Measurements from ENCODE around the gene PRDX5. TPM values are rescaled to one million over a fixed set of nuclear protein-coding genes. Genes with fewer than 3 reads are reported as not detected.

Gene PRDX5
- total and polyA plus RNA-seq, 10 of the 15 experiments (the other 5 are each of a cell fraction or from before 2014, with no cell fraction given) = 95.7 to 406 (median 240) TPM

DNA sequence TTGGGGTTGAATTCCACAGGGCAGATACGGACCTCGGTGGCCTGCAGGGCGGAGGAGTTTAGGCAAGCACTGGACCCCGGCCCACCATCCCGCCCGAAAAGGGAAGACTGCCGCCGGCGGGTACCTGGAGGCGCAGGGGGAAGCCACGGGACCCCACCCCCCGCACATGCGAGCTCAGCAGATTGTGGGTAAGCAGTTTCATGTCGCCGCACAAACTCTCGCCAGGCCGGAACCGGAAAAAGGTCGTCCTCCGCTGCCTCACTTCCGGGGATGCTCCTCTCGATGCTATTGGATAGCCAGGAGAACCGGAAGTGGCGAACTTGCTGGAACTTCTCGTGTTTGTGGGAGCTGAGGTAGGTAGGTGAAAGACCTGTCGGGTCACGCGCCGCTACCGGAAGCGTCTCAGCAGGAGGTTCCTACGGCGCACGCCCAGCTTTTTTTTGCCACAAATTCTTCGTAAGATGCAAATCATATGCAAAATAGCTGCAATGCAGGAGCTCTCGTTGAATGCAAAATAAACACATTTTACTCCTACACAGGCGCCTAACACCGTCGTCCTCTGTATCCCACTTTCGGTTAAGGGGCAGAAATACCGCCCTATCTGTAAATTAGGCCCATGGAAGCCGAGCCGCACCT lies 478 bp upstream of the PRDX5 start, which contains the start of gene TRMT112 (continued):
- no peak for TF ChIP-seq RAD21 (IDR thresholded peaks at IDR 0.05; ENCODE audit: insufficient read depth, low read depth, low read length)
- TF ChIP-seq ZNF24 (IDR thresholded peaks at IDR 0.05) = no peak
- no peak for TF ChIP-seq STAT3 (IDR thresholded peaks at IDR 0.05; ENCODE audit: low read depth, low read length)
- TF ChIP-seq HDAC2 (IDR thresholded peaks at IDR 0.05) = no peak
- TF ChIP-seq DPF2 (IDR thresholded peaks at IDR 0.05) = peak; percentile 27; the same call in 1 of the 2 replicates
- no peak for TF ChIP-seq SMC3 (IDR thresholded peaks at IDR 0.05; ENCODE audit: borderline replicate concordance, low read length)
- no peak for TF ChIP-seq KAT2A (conservative IDR thresholded peaks at IDR 0.05; ENCODE audit: control insufficient read depth, low read depth, low read length)
- 0 out of 2 replicates have a peak, but pooled peaks have one; percentile 42 for TF ChIP-seq PAX5 (IDR thresholded peaks at IDR 0.05; ENCODE audit: borderline replicate concordance, low read depth, low read length)
- TF ChIP-seq TARDBP (IDR thresholded peaks at IDR 0.05; ENCODE audit: borderline replicate concordance) = no peak
- TF ChIP-seq IRF4 (IDR thresholded peaks at IDR 0.05; ENCODE audit: low read depth, low read length) = no peak
- no peak for TF ChIP-seq TCF7 (IDR thresholded peaks at IDR 0.05; ENCODE audit: borderline replicate concordance)
- no peak for TF ChIP-seq CEBPZ (IDR thresholded peaks at IDR 0.05; ENCODE audit: low read depth, low read length)
- TF ChIP-seq, protein P1, sequence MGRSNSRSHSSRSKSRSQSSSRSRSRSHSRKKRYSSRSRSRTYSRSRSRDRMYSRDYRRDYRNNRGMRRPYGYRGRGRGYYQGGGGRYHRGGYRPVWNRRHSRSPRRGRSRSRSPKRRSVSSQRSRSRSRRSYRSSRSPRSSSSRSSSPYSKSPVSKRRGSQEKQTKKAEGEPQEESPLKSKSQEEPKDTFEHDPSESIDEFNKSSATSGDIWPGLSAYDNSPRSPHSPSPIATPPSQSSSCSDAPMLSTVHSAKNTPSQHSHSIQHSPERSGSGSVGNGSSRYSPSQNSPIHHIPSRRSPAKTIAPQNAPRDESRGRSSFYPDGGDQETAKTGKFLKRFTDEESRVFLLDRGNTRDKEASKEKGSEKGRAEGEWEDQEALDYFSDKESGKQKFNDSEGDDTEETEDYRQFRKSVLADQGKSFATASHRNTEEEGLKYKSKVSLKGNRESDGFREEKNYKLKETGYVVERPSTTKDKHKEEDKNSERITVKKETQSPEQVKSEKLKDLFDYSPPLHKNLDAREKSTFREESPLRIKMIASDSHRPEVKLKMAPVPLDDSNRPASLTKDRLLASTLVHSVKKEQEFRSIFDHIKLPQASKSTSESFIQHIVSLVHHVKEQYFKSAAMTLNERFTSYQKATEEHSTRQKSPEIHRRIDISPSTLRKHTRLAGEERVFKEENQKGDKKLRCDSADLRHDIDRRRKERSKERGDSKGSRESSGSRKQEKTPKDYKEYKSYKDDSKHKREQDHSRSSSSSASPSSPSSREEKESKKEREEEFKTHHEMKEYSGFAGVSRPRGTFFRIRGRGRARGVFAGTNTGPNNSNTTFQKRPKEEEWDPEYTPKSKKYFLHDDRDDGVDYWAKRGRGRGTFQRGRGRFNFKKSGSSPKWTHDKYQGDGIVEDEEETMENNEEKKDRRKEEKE (IDR thresholded peaks at IDR 0.05) = no peak
- no peak for TF ChIP-seq KLF5 (IDR thresholded peaks at IDR 0.05; ENCODE audit: partially characterized antibody)
- TF ChIP-seq EED (IDR thresholded peaks at IDR 0.05; ENCODE audit: low read depth) = no peak; the same call in 1 of the 2 replicates
- TF ChIP-seq SUPT20H (IDR thresholded peaks at IDR 0.05; ENCODE audit: borderline replicate concordance, control insufficient read depth, low read depth, low read length) = no peak
- TF ChIP-seq NRF1 (conservative IDR thresholded peaks at IDR 0.05; ENCODE audit: low read depth, low read length) = no peak
- TF ChIP-seq PKNOX1 (IDR thresholded peaks at IDR 0.05) = peak; percentile 69; the same call in 1 of the 2 replicates
- TF ChIP-seq REST (IDR thresholded peaks at IDR 0.05; ENCODE audit: low read depth, low read length) = no peak

Measured in GM12878 (cell line).